Liver (tissue), 3 donors: ENCODE results near the gene PTPA.

ENCODE experiments used
- EGR1 ChIP-seq, 2 donors: IDR thresholded peaks; 2 replicates each; pipeline ENCODE4 v1.6.1; 2016 to 2018; ENCODE audit warnings: antibody characterized with exemption in 2 of 2, low read depth in 2 of 2
- GABPA ChIP-seq, 2 donors: IDR thresholded peaks in 1 of 2; conservative IDR thresholded peaks in 1 of 2; 2 replicates each; pipeline ENCODE4 v1.6.1; 2016; ENCODE audit warnings: antibody characterized with exemption in 2 of 2, mild to moderate bottlenecking in 1 of 2, moderate library complexity in 1 of 2
- JUND ChIP-seq, 2 donors: IDR thresholded peaks; 2 replicates each; pipeline ENCODE4 v1.6.1; 2016; ENCODE audit warnings: antibody characterized with exemption in 2 of 2
- RXRA ChIP-seq, 2 donors: IDR thresholded peaks; 2 replicates each; pipeline ENCODE4 v1.6.1; 2017 to 2018; ENCODE audit warnings: antibody characterized with exemption in 2 of 2, mild to moderate bottlenecking in 1 of 2
- SP1 ChIP-seq: IDR thresholded peaks from 2 replicates; pipeline ENCODE4 v1.6.1; 2018; ENCODE audit warnings: antibody characterized with exemption, mild to moderate bottlenecking
- TAF1 ChIP-seq: conservative IDR thresholded peaks from 2 replicates; pipeline ENCODE4 v1.6.1; 2016; ENCODE audit warnings: antibody characterized with exemption, mild to moderate bottlenecking
- YY1 ChIP-seq: IDR thresholded peaks from 2 replicates; pipeline ENCODE4 v1.6.1; 2016; ENCODE audit warnings: antibody characterized with exemption, mild to moderate bottlenecking
- TF ChIP-seq, protein P1 (sequence below): fragments of 150-350 bp; IDR thresholded peaks from 2 replicates; pipeline ENCODE4 v1.5.1; 2017; ENCODE audit warnings: improper control_type of control experiment, low read depth, low read length; ENCODE audit not compliant: missing input control
- TF ChIP-seq, protein P2 (sequence below): IDR thresholded peaks from 2 replicates; pipeline ENCODE4 v1.6.1; 2016; ENCODE audit warnings: antibody characterized with exemption
- TF ChIP-seq, protein P3 (sequence below): IDR thresholded peaks from 2 replicates; pipeline ENCODE4 v1.6.1; 2016; ENCODE audit warnings: antibody characterized with exemption, mild to moderate bottlenecking
- TF ChIP-seq, protein P4 (sequence below): IDR thresholded peaks from 2 replicates; pipeline ENCODE4 v1.6.1; 2016; ENCODE audit warnings: antibody characterized with exemption
- donor health status: healthy.
- donor health status: healthy.

DNA sequence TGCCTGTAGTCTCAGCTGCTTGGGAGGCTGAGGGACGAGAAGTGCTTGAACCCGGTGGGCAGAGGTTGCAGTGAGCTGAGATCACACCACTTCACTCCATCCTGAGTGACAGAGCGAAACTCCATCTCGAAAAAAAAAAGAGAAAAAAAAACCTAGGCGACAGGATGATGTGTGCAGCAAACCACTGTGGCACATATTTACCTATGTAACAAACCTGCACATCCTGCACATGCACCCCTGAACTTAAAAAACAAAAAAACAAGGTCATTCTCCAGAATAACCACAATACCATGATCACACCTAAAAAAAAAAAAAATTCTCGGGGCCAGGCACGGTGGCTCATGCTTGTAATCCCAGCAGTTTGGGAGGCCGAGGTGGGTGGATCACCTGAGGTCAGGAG, 37.8 kb upstream of the PTPA start:
- TF ChIP-seq, protein P1, sequence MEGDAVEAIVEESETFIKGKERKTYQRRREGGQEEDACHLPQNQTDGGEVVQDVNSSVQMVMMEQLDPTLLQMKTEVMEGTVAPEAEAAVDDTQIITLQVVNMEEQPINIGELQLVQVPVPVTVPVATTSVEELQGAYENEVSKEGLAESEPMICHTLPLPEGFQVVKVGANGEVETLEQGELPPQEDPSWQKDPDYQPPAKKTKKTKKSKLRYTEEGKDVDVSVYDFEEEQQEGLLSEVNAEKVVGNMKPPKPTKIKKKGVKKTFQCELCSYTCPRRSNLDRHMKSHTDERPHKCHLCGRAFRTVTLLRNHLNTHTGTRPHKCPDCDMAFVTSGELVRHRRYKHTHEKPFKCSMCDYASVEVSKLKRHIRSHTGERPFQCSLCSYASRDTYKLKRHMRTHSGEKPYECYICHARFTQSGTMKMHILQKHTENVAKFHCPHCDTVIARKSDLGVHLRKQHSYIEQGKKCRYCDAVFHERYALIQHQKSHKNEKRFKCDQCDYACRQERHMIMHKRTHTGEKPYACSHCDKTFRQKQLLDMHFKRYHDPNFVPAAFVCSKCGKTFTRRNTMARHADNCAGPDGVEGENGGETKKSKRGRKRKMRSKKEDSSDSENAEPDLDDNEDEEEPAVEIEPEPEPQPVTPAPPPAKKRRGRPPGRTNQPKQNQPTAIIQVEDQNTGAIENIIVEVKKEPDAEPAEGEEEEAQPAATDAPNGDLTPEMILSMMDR, result no peak
- TF ChIP-seq EGR1 (IDR thresholded peaks at IDR 0.05; ENCODE audit: low read depth in 2 of 2) (no peak), TAF1 (no peak), YY1 (no peak), GABPA (IDR thresholded peaks at IDR 0.05 in 1 of 2, conservative IDR thresholded peaks at IDR 0.05 in 1 of 2) (no peak), SP1 (no peak), RXRA (IDR thresholded peaks at IDR 0.05) (no peak), JUND (IDR thresholded peaks at IDR 0.05) (no peak)
- TF ChIP-seq, protein P2, sequence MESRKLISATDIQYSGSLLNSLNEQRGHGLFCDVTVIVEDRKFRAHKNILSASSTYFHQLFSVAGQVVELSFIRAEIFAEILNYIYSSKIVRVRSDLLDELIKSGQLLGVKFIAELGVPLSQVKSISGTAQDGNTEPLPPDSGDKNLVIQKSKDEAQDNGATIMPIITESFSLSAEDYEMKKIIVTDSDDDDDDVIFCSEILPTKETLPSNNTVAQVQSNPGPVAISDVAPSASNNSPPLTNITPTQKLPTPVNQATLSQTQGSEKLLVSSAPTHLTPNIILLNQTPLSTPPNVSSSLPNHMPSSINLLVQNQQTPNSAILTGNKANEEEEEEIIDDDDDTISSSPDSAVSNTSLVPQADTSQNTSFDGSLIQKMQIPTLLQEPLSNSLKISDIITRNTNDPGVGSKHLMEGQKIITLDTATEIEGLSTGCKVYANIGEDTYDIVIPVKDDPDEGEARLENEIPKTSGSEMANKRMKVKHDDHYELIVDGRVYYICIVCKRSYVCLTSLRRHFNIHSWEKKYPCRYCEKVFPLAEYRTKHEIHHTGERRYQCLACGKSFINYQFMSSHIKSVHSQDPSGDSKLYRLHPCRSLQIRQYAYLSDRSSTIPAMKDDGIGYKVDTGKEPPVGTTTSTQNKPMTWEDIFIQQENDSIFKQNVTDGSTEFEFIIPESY, result no peak
- TF ChIP-seq, protein P3, sequence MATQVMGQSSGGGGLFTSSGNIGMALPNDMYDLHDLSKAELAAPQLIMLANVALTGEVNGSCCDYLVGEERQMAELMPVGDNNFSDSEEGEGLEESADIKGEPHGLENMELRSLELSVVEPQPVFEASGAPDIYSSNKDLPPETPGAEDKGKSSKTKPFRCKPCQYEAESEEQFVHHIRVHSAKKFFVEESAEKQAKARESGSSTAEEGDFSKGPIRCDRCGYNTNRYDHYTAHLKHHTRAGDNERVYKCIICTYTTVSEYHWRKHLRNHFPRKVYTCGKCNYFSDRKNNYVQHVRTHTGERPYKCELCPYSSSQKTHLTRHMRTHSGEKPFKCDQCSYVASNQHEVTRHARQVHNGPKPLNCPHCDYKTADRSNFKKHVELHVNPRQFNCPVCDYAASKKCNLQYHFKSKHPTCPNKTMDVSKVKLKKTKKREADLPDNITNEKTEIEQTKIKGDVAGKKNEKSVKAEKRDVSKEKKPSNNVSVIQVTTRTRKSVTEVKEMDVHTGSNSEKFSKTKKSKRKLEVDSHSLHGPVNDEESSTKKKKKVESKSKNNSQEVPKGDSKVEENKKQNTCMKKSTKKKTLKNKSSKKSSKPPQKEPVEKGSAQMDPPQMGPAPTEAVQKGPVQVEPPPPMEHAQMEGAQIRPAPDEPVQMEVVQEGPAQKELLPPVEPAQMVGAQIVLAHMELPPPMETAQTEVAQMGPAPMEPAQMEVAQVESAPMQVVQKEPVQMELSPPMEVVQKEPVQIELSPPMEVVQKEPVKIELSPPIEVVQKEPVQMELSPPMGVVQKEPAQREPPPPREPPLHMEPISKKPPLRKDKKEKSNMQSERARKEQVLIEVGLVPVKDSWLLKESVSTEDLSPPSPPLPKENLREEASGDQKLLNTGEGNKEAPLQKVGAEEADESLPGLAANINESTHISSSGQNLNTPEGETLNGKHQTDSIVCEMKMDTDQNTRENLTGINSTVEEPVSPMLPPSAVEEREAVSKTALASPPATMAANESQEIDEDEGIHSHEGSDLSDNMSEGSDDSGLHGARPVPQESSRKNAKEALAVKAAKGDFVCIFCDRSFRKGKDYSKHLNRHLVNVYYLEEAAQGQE, result no peak
- TF ChIP-seq, protein P4, sequence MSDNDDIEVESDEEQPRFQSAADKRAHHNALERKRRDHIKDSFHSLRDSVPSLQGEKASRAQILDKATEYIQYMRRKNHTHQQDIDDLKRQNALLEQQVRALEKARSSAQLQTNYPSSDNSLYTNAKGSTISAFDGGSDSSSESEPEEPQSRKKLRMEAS, result no peak
